ENCODE results near the gene SPDYE16.
"Not testable (repeated sequence)": the region's sequence is repeated elsewhere in the genome, so short reads cannot be mapped to it uniquely, and the experiment has no call there.

Gene SPDYE16

GRCh38 chr7:76507723-76508406 is 35.2 kb downstream of the SPDYE16 start:
- ChIA-PET POLR2A (no interaction called here), CTCF (no interaction called here)
- TF ChIP-seq ELF4 (IDR thresholded peaks at IDR 0.05) (no peak), LEF1 (IDR thresholded peaks at IDR 0.05; ENCODE audit: borderline replicate concordance) (no peak), FOXK2 (IDR thresholded peaks at IDR 0.05) (no peak), PKNOX1 (IDR thresholded peaks at IDR 0.05) (no peak), SUZ12 (IDR thresholded peaks at IDR 0.05) (no peak), ZNF384 (IDR thresholded peaks at IDR 0.05) (no peak), SP1 (IDR thresholded peaks at IDR 0.05) (no peak), BHLHE40 (IDR thresholded peaks at IDR 0.05; ENCODE audit: borderline replicate concordance) (no peak)
- DNase-seq (ENCODE audit: extremely low spot score) = peak; percentile 3

DNA sequence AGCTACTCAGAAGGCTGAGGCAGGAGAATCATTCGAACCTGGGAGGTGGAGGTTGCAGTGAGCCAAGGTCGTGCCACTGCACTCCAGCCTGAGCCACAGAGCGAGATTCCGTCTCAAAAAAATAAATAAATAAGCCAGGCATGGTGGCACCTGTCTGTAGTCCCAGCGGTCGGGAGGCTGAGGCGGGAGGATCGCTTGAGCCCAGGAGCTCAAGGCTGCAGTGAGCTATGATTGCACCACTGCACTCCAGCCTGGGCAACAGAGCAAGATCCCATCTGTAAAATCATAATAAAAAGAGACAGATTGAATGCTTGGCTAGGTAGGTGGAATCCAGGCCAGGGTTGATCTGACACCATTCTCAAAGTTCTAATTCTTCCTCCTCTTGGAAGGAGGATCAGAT is 36.5 kb downstream of the SPDYE16 start:
- POLR2A ChIA-PET, CTCF ChIA-PET: not testable (repeated sequence)
- DNase-seq (ENCODE audit: extremely low spot score) = peak; percentile 3

GRCh38 chr7:76506081-76506440 is 37.0 kb downstream of the SPDYE16 start:
- DNase-seq (ENCODE audit: extremely low spot score) = peak; percentile 3
- TF ChIP-seq ZNF384 (IDR thresholded peaks at IDR 0.05) = no peak
- no peak for TF ChIP-seq TARDBP (IDR thresholded peaks at IDR 0.05)
- no peak for TF ChIP-seq CTBP1 (IDR thresholded peaks at IDR 0.05; ENCODE audit: borderline replicate concordance)
- no peak for TF ChIP-seq ARNT (IDR thresholded peaks at IDR 0.05)
- no peak for TF ChIP-seq SP1 (IDR thresholded peaks at IDR 0.05)
- no peak for TF ChIP-seq BHLHE40 (IDR thresholded peaks at IDR 0.05; ENCODE audit: borderline replicate concordance)
- TF ChIP-seq L3MBTL2 (conservative IDR thresholded peaks at IDR 0.05) = no peak
- TF ChIP-seq FOXK2 (IDR thresholded peaks at IDR 0.05) = no peak
- no peak for TF ChIP-seq HDGF (IDR thresholded peaks at IDR 0.05; ENCODE audit: borderline replicate concordance)
- TF ChIP-seq FOXA1 (IDR thresholded peaks at IDR 0.05) = no peak
- TF ChIP-seq NFRKB (IDR thresholded peaks at IDR 0.05) = no peak
- no peak for TF ChIP-seq PKNOX1 (IDR thresholded peaks at IDR 0.05)
- TF ChIP-seq LEF1 (IDR thresholded peaks at IDR 0.05; ENCODE audit: borderline replicate concordance) = no peak
- no peak for TF ChIP-seq SUZ12 (IDR thresholded peaks at IDR 0.05)
- TF ChIP-seq ELF4 (IDR thresholded peaks at IDR 0.05) = no peak
- no peak for TF ChIP-seq FOXM1 (IDR thresholded peaks at IDR 0.05; ENCODE audit: borderline replicate concordance)
- ChIA-PET POLR2A (no interaction called here), CTCF (no interaction called here)

DNA sequence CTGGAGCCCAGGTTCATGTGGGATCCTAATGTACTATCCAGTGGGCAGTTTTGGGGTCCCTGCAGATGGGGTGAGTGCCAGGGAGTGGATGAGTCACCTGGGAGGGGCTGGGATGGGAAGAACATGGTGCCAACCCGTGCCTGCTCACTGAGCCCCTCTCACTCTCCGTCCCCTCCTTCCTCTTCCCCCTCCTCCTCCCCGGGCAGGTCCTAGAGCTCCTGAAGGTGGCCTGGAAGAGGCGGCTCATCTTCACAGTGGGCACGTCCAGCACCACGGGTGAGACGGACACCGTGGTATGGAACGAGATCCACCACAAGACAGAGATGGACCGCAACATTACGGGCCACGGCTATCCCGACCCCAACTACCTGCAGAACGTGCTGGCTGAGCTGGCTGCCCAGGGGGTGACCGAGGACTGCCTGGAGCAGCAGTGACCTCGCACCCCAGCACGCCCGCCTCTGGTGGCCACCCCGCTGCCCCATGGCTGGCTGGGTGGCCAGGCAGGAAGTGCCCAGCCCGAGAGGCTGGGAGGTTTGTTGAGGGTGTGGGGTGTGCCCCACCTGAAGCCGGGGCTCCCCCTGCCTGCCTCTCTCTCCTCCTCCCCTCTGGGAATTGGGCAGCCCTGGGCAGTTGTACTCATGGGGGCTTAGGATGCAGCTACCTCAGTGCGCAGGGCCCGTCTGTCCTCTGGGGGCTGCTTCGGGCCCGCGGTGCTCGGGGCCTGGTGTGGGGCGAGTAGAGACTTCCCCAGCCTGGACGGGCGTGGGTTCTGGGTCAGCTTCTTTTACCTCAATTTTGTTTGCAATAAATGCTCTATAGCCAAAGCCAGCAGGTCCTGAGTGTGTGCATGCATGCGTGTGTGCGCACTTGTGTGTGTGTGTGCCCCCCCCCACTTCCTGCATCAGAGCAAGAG is 37.7 kb downstream of the SPDYE16 start:
- POLR2A ChIA-PET = interaction anchor here (1.4 kb wide), 1 partner anchor 10 kb away, joined by 3 read pairs; no protein-coding TSS in a partner anchor

DNA sequence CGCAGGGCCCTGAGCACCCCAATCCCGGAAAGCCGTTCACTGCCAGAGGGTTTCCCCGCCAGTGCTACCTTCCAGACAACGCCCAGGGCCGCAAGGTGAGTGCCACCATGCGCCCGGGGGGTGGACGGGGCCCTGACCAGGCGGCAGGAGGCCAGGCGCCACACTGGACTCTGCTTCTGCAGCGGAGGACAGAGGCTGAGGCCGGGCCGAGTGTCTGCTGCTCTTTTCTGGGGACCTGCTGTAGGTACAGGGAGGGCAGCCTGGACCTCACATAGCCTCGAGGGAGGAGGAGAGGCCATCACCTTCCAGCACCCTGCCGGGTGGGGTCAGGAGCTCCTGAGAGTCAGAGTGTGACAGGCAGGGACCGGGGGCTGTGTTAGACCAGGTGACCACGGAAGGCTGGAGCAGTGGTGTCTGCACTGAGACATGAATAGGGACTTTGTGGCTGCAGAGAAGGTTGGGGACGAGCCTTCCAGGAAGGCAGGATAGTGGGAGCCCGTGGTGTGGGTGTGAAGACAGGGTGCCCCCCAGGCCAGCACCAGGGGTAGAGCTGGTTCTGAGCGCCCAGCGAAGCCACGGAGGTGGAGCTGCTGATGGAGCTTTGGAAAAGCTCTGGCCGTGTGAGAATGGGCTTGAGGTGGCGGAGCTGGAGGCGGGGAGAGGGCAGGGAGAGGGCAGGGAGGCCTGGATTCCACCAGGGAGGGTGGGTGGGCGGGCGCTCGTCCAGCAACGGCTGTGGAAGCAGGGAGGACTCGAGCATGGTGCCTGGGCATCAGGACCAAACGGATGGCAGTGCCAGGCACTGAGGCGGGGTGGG is 38.5 kb downstream of the SPDYE16 start:
- POLR2A ChIA-PET = interaction anchor here (1.4 kb wide), 1 partner anchor 11 kb away, joined by 3 read pairs; no protein-coding TSS in a partner anchor
- CTCF ChIA-PET = not testable (repeated sequence)
- DNase-seq (ENCODE audit: extremely low spot score) = peak; percentile 1

More for the DNA sequence above, 37.7 kb downstream of the SPDYE16 start:
- CTCF ChIA-PET = no interaction called here
- TF ChIP-seq SP1 (IDR thresholded peaks at IDR 0.05) (no peak), PKNOX1 (IDR thresholded peaks at IDR 0.05) (no peak)
- DNase-seq (ENCODE audit: extremely low spot score) = peak; percentile 3

GRCh38 chr7:76503244-76503643 is 39.9 kb downstream of the SPDYE16 start:
- CTCF ChIA-PET; DNase-seq (ENCODE audit: extremely low spot score); POLR2A ChIA-PET: not testable (repeated sequence)

DNA sequence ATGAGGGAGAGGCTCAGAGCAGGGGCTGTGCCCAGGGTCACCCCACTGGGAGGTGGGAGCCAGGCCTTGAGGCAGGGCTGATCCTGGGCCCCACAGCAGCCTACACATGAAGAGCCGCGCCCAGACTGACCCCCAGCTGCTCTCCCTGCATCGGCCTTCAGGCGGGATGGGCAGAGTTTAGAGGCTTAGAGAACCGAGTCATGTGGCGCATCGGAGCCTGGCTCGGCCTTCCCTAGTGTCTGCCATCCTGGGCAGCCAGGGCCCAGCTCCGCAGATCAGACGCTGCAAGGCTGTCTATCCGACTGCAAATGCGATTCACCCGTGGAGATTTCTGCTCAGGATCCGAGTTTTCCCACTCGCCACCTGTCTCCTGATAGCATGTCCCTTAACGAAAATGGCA is 40.3 kb downstream of the SPDYE16 start:
- CTCF ChIA-PET; POLR2A ChIA-PET; DNase-seq (ENCODE audit: extremely low spot score): not testable (repeated sequence)

- POLR2A ChIA-PET; CTCF ChIA-PET; DNase-seq (ENCODE audit: extremely low spot score): not testable (repeated sequence)
Measured at GRCh38 chr7:76502224-76502623, 40.9 kb downstream of the SPDYE16 start.

DNA sequence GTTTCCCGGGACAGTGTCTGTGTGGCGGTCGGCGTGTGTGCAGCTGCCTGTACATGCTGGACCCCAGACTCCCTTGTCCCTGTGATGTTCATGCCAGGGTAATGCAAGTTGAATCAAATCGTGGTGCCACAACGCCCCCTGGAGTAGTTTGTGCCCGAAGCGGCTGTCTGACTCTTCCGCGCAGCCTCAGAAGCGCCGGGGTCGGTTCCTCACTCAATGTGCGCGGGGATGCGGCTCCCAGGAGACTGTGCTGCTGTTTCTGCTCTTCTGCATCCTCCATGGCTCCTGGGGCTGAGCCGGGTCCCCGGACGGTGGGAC is 43.2 kb downstream of the SPDYE16 start:
- CTCF ChIA-PET; POLR2A ChIA-PET; DNase-seq (ENCODE audit: extremely low spot score): not testable (repeated sequence)

DNA sequence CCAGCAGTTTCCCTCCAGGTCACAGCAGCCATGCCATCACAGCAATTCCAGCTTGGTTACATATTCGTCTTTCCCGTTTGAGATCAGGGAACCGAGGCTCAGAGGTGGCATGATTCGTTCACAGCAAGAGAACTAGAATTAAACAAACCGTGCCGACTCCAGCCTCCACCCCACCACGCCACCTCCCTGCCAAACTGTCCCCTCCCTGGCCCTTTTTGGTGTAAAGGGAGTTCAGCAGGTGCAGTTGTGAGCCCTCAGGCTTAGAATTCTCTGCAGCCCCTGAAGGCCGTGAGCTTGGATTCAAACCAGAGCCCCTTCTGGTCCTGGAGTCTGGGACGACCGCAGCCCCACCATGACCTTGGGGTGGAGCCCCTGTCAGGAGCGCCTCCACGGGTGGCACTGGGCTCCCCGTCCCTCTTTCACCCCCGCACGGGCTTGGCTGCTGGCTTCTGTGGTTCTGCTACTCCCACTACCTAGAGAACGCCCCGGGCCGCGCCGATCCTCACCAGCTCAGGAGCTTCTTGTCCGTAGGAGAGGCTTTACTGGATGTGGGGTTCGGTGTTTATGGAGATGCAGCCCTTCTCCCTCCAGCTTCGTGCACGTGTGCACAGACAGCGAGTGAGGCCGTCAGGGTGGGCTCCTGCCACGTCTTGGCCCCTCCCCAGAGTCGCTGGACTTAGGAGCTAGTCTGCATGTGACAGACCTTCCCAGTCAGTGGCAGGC is 43.7 kb downstream of the SPDYE16 start:
- DNase-seq (ENCODE audit: extremely low spot score); POLR2A ChIA-PET; CTCF ChIA-PET: not testable (repeated sequence)

- DNase-seq (ENCODE audit: extremely low spot score); POLR2A ChIA-PET; CTCF ChIA-PET: not testable (repeated sequence)
Measured at GRCh38 chr7:76498583-76499200, 44.4 kb downstream of the SPDYE16 start.

Measured in HEK293T (cell line).